Fibroblast of lung (primary cell): ENCODE data around the gene RSAD1.

Source experiments
- CTCF ChIP-seq, 2 donors: IDR thresholded peaks in 1 of 2; conservative IDR thresholded peaks in 1 of 2; 1 replicate in 1 of 2; 2 replicates in 1 of 2; pipeline ENCODE4 v1.5.1; 2011 to 2012; ENCODE audit warnings: low read length in 2 of 2, control low read depth in 1 of 2, inconsistent platforms in 1 of 2, low read depth in 1 of 2, mild to moderate bottlenecking in 1 of 2
- EZH2 ChIP-seq: IDR thresholded peaks from 2 replicates; pipeline ENCODE4 v1.5.1; 2012; ENCODE audit warnings: low read length, control low read depth, mild to moderate bottlenecking; ENCODE audit errors: missing control alignments

GRCh38 chr17:50467114-50467854 is 11.4 kb upstream of the RSAD1 start:
- no peak for TF ChIP-seq CTCF (conservative IDR thresholded peaks at IDR 0.05 in 1 of 2, IDR thresholded peaks at IDR 0.05 in 1 of 2; ENCODE audit: low read depth in 1 of 2, low read length in 2 of 2)
- TF ChIP-seq EZH2: no peak
